CD8-positive, alpha-beta memory T cell (primary cell): ENCODE data around the gene MSS51. TPM values are rescaled to one million over a fixed set of nuclear protein-coding genes. Genes with fewer than 3 reads are reported as not detected.
A peak's percentile ranks its signal among the peaks of the same experiment; 100 is the strongest.
"Not testable (repeated sequence)": the region's sequence is repeated elsewhere in the genome, so short reads cannot be mapped to it uniquely, and the experiment has no call there.

Experiments used
- CTCF ChIA-PET: fragments of 350-600 bp; sonication (Branson Sonifier 250); formaldehyde crosslinking; loops from one replicate; lab custom pipeline; 2021; ENCODE audit warnings: antibody characterized with exemption; lab: Charles Lee
- POLR2A ChIA-PET: fragments of 350-600 bp; sonication (Branson Sonifier 250); formaldehyde crosslinking; loops from one replicate; lab custom pipeline; 2021; ENCODE audit warnings: antibody characterized with exemption; lab: Charles Lee
- DNase-seq, 5 donors: peaks; one replicate each; pipeline versions ENCODE4 v3.0.0 to v3.0.0-alpha.2; 2020 to 2022; ENCODE audit warnings: mixed read lengths in 1 of 5
- H3K27ac ChIP-seq: one replicate; pipeline ENCODE4 v1.7.0; 2013; ENCODE audit warnings: low read depth, mild to moderate bottlenecking, low read length, moderate library complexity
- H3K27me3 ChIP-seq: 2 replicates; pipeline ENCODE4 v1.7.0; 2013; ENCODE audit warnings: low read length, mild to moderate bottlenecking; ENCODE audit not compliant: insufficient read depth, poor library complexity, severe bottlenecking
- H3K36me3 ChIP-seq: 2 replicates; pipeline ENCODE4 v1.7.0; 2013; ENCODE audit warnings: mild to moderate bottlenecking, low read length, moderate library complexity; ENCODE audit not compliant: insufficient read depth
- H3K4me1 ChIP-seq: 2 replicates; pipeline ENCODE4 v1.7.0; 2013; ENCODE audit warnings: mild to moderate bottlenecking, low read length, moderate library complexity; ENCODE audit not compliant: insufficient read depth
- H3K4me3 ChIP-seq: 2 replicates; pipeline ENCODE4 v1.7.0; 2013; ENCODE audit warnings: mild to moderate bottlenecking, low read length
- H3K9me3 ChIP-seq: 2 replicates; pipeline ENCODE4 v1.7.0; 2013; ENCODE audit warnings: mild to moderate bottlenecking, low read length
- H3K27ac Mint-ChIP-seq, 8 donors: one replicate each; pipeline ENCODE4 v1.8.0; 2020 to 2021; ENCODE audit warnings: mixed read lengths in 8 of 8, mild to moderate bottlenecking in 6 of 8, inconsistent platforms in 3 of 8, moderate library complexity in 3 of 8
- H3K27me3 Mint-ChIP-seq, 2 donors: one replicate each; pipeline ENCODE4 v1.8.0; 2020 to 2021; ENCODE audit warnings: mixed read lengths in 2 of 2, mild to moderate bottlenecking in 1 of 2, moderate library complexity in 1 of 2
- H3K36me3 Mint-ChIP-seq, 3 donors: one replicate each; pipeline ENCODE4 v1.8.0; 2020 to 2021; ENCODE audit warnings: mixed read lengths in 3 of 3, inconsistent platforms in 1 of 3, mild to moderate bottlenecking in 1 of 3
- H3K4me1 Mint-ChIP-seq, 3 donors: one replicate each; pipeline ENCODE4 v1.8.0; 2020 to 2021; ENCODE audit warnings: mixed read lengths in 3 of 3, inconsistent platforms in 1 of 3, mild to moderate bottlenecking in 1 of 3
- H3K4me3 Mint-ChIP-seq, 7 donors: one replicate each; pipeline ENCODE4 v1.8.0; 2020 to 2021; ENCODE audit warnings: mixed read lengths in 7 of 7, mild to moderate bottlenecking in 6 of 7, moderate library complexity in 4 of 7, inconsistent platforms in 2 of 7
- H3K9me3 Mint-ChIP-seq, 5 donors: one replicate each; pipeline ENCODE4 v1.8.0; 2020 to 2022; ENCODE audit warnings: mixed read lengths in 5 of 5, mild to moderate bottlenecking in 3 of 5, moderate library complexity in 2 of 5, inconsistent platforms in 1 of 5
- polyA plus RNA-seq: library from polyadenylated mRNA; unstranded; fragments of 300-500 nt; fragmentation: Illumina TruSeq; gene quantifications from one replicate; pipeline ENCODE4 v1.2.3, GENCODE V29; 2021
- total RNA-seq, 2 experiments: library from RNA; stranded (reverse); gene quantifications; one replicate each; pipeline ENCODE4 v1.2.3, GENCODE V29; 2021

MSS51 gene
- total and polyA plus RNA-seq, 3 experiments from 2014 or later = 0.14 to 1.5 (median 1.5) TPM

- no peak overlapping the region for H3K4me3 ChIP-seq
- Mint-ChIP-seq H3K36me3 (peaks cover 3 to 26% (median 7%) of the 10 kb centered on the region in 3 donors), H3K4me1 (peaks cover 53 to 81% (median 76%) of the 10 kb centered on the region in 3 donors), H3K27ac (no peak overlapping the region), H3K4me3 (no peak overlapping the region), H3K27me3 (peaks cover 0 to 3% of the 10 kb centered on the region in 2 donors), H3K9me3 (no peaks in the 10 kb centered on the region)
- no peak overlapping the region for H3K27ac ChIP-seq
- CTCF ChIA-PET = no interaction called here
- POLR2A ChIA-PET = no interaction called here
- no peak for DNase-seq
- H3K9me3 ChIP-seq = no peaks in the 10 kb centered on the region
- H3K4me1 ChIP-seq = peaks cover 19% of the 10 kb centered on the region
- no peaks in the 10 kb centered on the region for H3K36me3 ChIP-seq
- H3K27me3 ChIP-seq = no peaks in the 10 kb centered on the region
Observed at GRCh38 chr10:73405556-73405955, 27.8 kb downstream of the MSS51 start.

- Histone ChIP-seq H3K27me3 (no peaks in the 10 kb centered on the region), H3K4me1 (peaks cover 18% of the 10 kb centered on the region), H3K9me3 (no peaks in the 10 kb centered on the region), H3K4me3 (no peak overlapping the region), H3K36me3 (no peaks in the 10 kb centered on the region), H3K27ac (no peak overlapping the region)
- DNase-seq = no peak
- H3K4me1 Mint-ChIP-seq = peaks cover 47 to 82% (median 69%) of the 10 kb centered on the region in 3 donors
- CTCF ChIA-PET = no interaction called here
- POLR2A ChIA-PET = no interaction called here
- peaks cover 0 to 3% of the 10 kb centered on the region in 2 donors for H3K27me3 Mint-ChIP-seq
- no peak overlapping the region for H3K4me3 Mint-ChIP-seq
- no peaks in the 10 kb centered on the region for H3K9me3 Mint-ChIP-seq
- peaks cover 3 to 29% (median 5%) of the 10 kb centered on the region in 3 donors for H3K36me3 Mint-ChIP-seq
- peak overlapping the region in 1 of 8 donors; percentile 46 for H3K27ac Mint-ChIP-seq
Observed at GRCh38 chr10:73404690-73405089, 28.7 kb downstream of the MSS51 start.

GRCh38 chr10:73401636-73402035 lies 31.7 kb downstream of the MSS51 start:
- Histone ChIP-seq H3K9me3 (no peaks in the 10 kb centered on the region), H3K4me3 (no peak overlapping the region), H3K36me3 (peaks cover 16% of the 10 kb centered on the region), H3K27ac (no peak overlapping the region), H3K4me1 (no peaks in the 10 kb centered on the region), H3K27me3 (no peaks in the 10 kb centered on the region)
- Mint-ChIP-seq H3K36me3 (peaks cover 0 to 43% (median 5%) of the 10 kb centered on the region in 3 donors), H3K27ac (no peak overlapping the region), H3K4me1 (peaks cover 22 to 61% (median 38%) of the 10 kb centered on the region in 3 donors), H3K9me3 (no peaks in the 10 kb centered on the region), H3K27me3 (no peaks in the 10 kb centered on the region), H3K4me3 (no peak overlapping the region)
- no peak for DNase-seq
- ChIA-PET CTCF (no interaction called here), POLR2A (no interaction called here)

- no peak overlapping the region for H3K4me3 ChIP-seq
- no peaks in the 10 kb centered on the region for H3K27me3 Mint-ChIP-seq
- H3K4me1 ChIP-seq = no peaks in the 10 kb centered on the region
- H3K27ac ChIP-seq = no peak overlapping the region
- POLR2A ChIA-PET = no interaction called here
- H3K27me3 ChIP-seq = no peaks in the 10 kb centered on the region
- DNase-seq = no peak
- H3K4me1 Mint-ChIP-seq = peaks cover 9 to 41% (median 16%) of the 10 kb centered on the region in 3 donors
- H3K36me3 Mint-ChIP-seq = peaks cover 3 to 61% (median 16%) of the 10 kb centered on the region in 3 donors
- H3K4me3 Mint-ChIP-seq = no peak overlapping the region
- H3K36me3 ChIP-seq = peaks cover 25% of the 10 kb centered on the region
- H3K9me3 ChIP-seq = no peaks in the 10 kb centered on the region
- H3K9me3 Mint-ChIP-seq = no peaks in the 10 kb centered on the region
- CTCF ChIA-PET = no interaction called here
- peak overlapping the region in 2 of 8 donors; percentile 20 to 80 for H3K27ac Mint-ChIP-seq
Observed at GRCh38 chr10:73399063-73399462, 34.3 kb downstream of the MSS51 start.

GRCh38 chr10:73398024-73398423 lies 35.3 kb downstream of the MSS51 start:
- H3K9me3 ChIP-seq = no peaks in the 10 kb centered on the region
- Mint-ChIP-seq H3K27ac (peak overlapping the region in 2 of 8 donors; percentile 32 to 64), H3K27me3 (no peaks in the 10 kb centered on the region), H3K36me3 (peaks cover 5 to 67% (median 16%) of the 10 kb centered on the region in 3 donors), H3K9me3 (no peaks in the 10 kb centered on the region), H3K4me1 (peaks cover 3 to 34% (median 7%) of the 10 kb centered on the region in 3 donors), H3K4me3 (no peak overlapping the region)
- DNase-seq = no peak
- H3K4me3 ChIP-seq = no peak overlapping the region
- H3K27me3 ChIP-seq = no peaks in the 10 kb centered on the region
- no peaks in the 10 kb centered on the region for H3K4me1 ChIP-seq
- CTCF ChIA-PET = no interaction called here
- POLR2A ChIA-PET = no interaction called here
- peaks cover 25% of the 10 kb centered on the region for H3K36me3 ChIP-seq
- no peak overlapping the region for H3K27ac ChIP-seq

GRCh38 chr10:73394325-73394724 lies 39.0 kb downstream of the MSS51 start:
- POLR2A ChIA-PET, H3K4me3 ChIP-seq, H3K4me1 ChIP-seq, H3K27ac Mint-ChIP-seq, H3K9me3 ChIP-seq, CTCF ChIA-PET, H3K27ac ChIP-seq, DNase-seq, H3K27me3 Mint-ChIP-seq, H3K4me3 Mint-ChIP-seq, H3K27me3 ChIP-seq, H3K9me3 Mint-ChIP-seq: not testable (repeated sequence)
- Mint-ChIP-seq H3K36me3 (peaks cover 7 to 86% (median 26%) of the 10 kb centered on the region in 3 donors), H3K4me1 (peaks cover 0 to 23% (median 8%) of the 10 kb centered on the region in 3 donors)
- H3K36me3 ChIP-seq = peaks cover 25% of the 10 kb centered on the region

GRCh38 chr10:73388228-73388627 lies 45.1 kb downstream of the MSS51 start:
- H3K27me3 ChIP-seq = no peaks in the 10 kb centered on the region
- Mint-ChIP-seq H3K4me1 (peaks cover 0 to 11% (median 8%) of the 10 kb centered on the region in 3 donors), H3K27me3 (no peaks in the 10 kb centered on the region), H3K4me3 (no peak overlapping the region), H3K27ac (peak overlapping the region in 2 of 8 donors; percentile 12 to 22), H3K36me3 (peaks cover 15 to 87% (median 20%) of the 10 kb centered on the region in 3 donors), H3K9me3 (no peaks in the 10 kb centered on the region)
- H3K4me3 ChIP-seq = no peak overlapping the region
- POLR2A ChIA-PET = no interaction called here
- no peaks in the 10 kb centered on the region for H3K9me3 ChIP-seq
- CTCF ChIA-PET = no interaction called here
- H3K36me3 ChIP-seq = peaks cover 20% of the 10 kb centered on the region
- no peak for DNase-seq
- H3K4me1 ChIP-seq = no peaks in the 10 kb centered on the region
- H3K27ac ChIP-seq = no peak overlapping the region

GRCh38 chr10:73386583-73386982 lies 46.8 kb downstream of the MSS51 start:
- Mint-ChIP-seq H3K36me3 (peaks cover 12 to 92% (median 17%) of the 10 kb centered on the region in 3 donors), H3K9me3 (no peaks in the 10 kb centered on the region)

More at GRCh38 chr10:73386583-73386982, 46.8 kb downstream of the MSS51 start:
- Mint-ChIP-seq H3K27ac (no peak overlapping the region), H3K27me3 (no peaks in the 10 kb centered on the region), H3K4me1 (peaks cover 0 to 4% (median 2%) of the 10 kb centered on the region in 3 donors), H3K4me3 (no peak overlapping the region)
- Histone ChIP-seq H3K27ac (no peak overlapping the region), H3K4me1 (no peaks in the 10 kb centered on the region), H3K36me3 (peaks cover 35% of the 10 kb centered on the region), H3K9me3 (no peaks in the 10 kb centered on the region), H3K27me3 (no peaks in the 10 kb centered on the region), H3K4me3 (no peak overlapping the region)
- CTCF ChIA-PET = no interaction called here
- no peak for DNase-seq
- POLR2A ChIA-PET = no interaction called here
